DOHH2 (cell line): Measurements from ENCODE around the gene ANAPC16.

ENCODE experiments used
- H3F3A ChIP-seq: fragments of 200-600 bp; sonication (generic), shearing (Covaris generic); 2 replicates; pipeline ENCODE4 v1.6.0; 2016; ENCODE audit warnings: antibody characterized with exemption, mild to moderate bottlenecking; ENCODE audit not compliant: control insufficient read depth, insufficient read depth
- H3K27ac ChIP-seq: fragments of 200-600 bp; sonication (generic); 2 replicates; pipeline ENCODE4 v1.5.1; 2014; ENCODE audit warnings: low read depth, mild to moderate bottlenecking, low read length, moderate library complexity
- H3K27me3 ChIP-seq: fragments of 200-600 bp; sonication (generic); 2 replicates; pipeline ENCODE4 v1.6.1; 2014; ENCODE audit warnings: mild to moderate bottlenecking, low read length, mixed read lengths; ENCODE audit not compliant: control insufficient read depth
- H3K36me3 ChIP-seq: fragments of 200-600 bp; sonication (generic); 2 replicates; pipeline ENCODE4 v1.6.1; 2014; ENCODE audit warnings: mild to moderate bottlenecking, low read length, moderate library complexity, mixed read lengths; ENCODE audit not compliant: control insufficient read depth
- H3K4me1 ChIP-seq: fragments of 200-600 bp; sonication (generic); 2 replicates; pipeline ENCODE4 v1.6.1; 2014; ENCODE audit warnings: mild to moderate bottlenecking, low read length, mixed read lengths; ENCODE audit not compliant: control insufficient read depth
- H3K4me2 ChIP-seq: fragments of 200-600 bp; sonication (generic); 2 replicates; pipeline ENCODE4 v1.6.0; 2014; ENCODE audit warnings: mild to moderate bottlenecking, low read length, moderate library complexity
- H3K4me3 ChIP-seq: fragments of 200-600 bp; sonication (generic); 2 replicates; pipeline ENCODE4 v1.5.1; 2014; ENCODE audit warnings: mild to moderate bottlenecking, low read length, mixed read lengths
- H3K79me2 ChIP-seq: fragments of 200-600 bp; sonication (generic); 2 replicates; pipeline ENCODE4 v1.6.1; 2014; ENCODE audit warnings: mild to moderate bottlenecking, low read length, mixed read lengths; ENCODE audit not compliant: control insufficient read depth
- H3K9me2 ChIP-seq: fragments of 200-600 bp; sonication (generic); replicated peaks from 2 replicates; pipeline ENCODE4 v1.6.1; 2014; ENCODE audit warnings: mild to moderate bottlenecking, low read length, mixed read lengths; ENCODE audit not compliant: control insufficient read depth
- H3K9me3 ChIP-seq: fragments of 200-600 bp; sonication (generic); 2 replicates; pipeline ENCODE4 v1.6.1; 2014; ENCODE audit warnings: antibody characterized with exemption, low read length, mixed read lengths; ENCODE audit not compliant: control insufficient read depth, insufficient read depth
- H4K20me1 ChIP-seq: fragments of 200-600 bp; sonication (generic); 2 replicates; pipeline ENCODE4 v1.6.0; 2014; ENCODE audit warnings: low read depth, mild to moderate bottlenecking, antibody characterized with exemption, low read length, moderate library complexity; ENCODE audit not compliant: control insufficient read depth, insufficient read depth
- CTCF ChIP-seq: fragments of 200-600 bp; sonication (generic); IDR thresholded peaks from one replicate; pipeline ENCODE4 v1.5.1; 2014; ENCODE audit warnings: antibody characterized with exemption, mild to moderate bottlenecking, low read depth, low read length; ENCODE audit not compliant: poor library complexity, severe bottlenecking
- EZH2phosphoT487 ChIP-seq: fragments of 200-600 bp; sonication (generic); IDR thresholded peaks from 2 replicates; pipeline ENCODE4 v1.6.1; 2017; ENCODE audit warnings: borderline replicate concordance, mild to moderate bottlenecking, antibody characterized with exemption, low read length, moderate library complexity, mixed read lengths

Gene ANAPC16

GRCh38 chr10:72186258-72186981, 29.4 kb upstream of the ANAPC16 start:
- Histone ChIP-seq H3K9me3 (peaks cover 10% of the 10 kb centered on the region; the same call in 1 of the 2 replicates), H3F3A (0 out of 2 replicates have a peak, but pooled peaks cover 3% of the 10 kb centered on the region), H3K9me2 (no peaks in the 10 kb centered on the region), H3K27me3 (no peaks in the 10 kb centered on the region), H3K4me2 (peak overlapping the region; percentile 49), H3K36me3 (peaks cover 26% of the 10 kb centered on the region), H3K27ac (no peak overlapping the region), H3K4me1 (peaks cover 10% of the 10 kb centered on the region), H3K79me2 (no peaks in the 10 kb centered on the region), H4K20me1 (no peaks in the 10 kb centered on the region), H3K4me3 (no peak overlapping the region)
- TF ChIP-seq CTCF (no peak), EZH2phosphoT487 (no peak)

- TF ChIP-seq CTCF: no peak
- no peak for TF ChIP-seq EZH2phosphoT487
Measured at GRCh38 chr10:72186982-72187330, 28.9 kb upstream of the ANAPC16 start.

GRCh38 chr10:72194949-72195348, 20.9 kb upstream of the ANAPC16 start:
- Histone ChIP-seq H3K9me3 (no peaks in the 10 kb centered on the region), H3K27me3 (no peaks in the 10 kb centered on the region), H3K4me3 (no peak overlapping the region), H3K9me2 (no peaks in the 10 kb centered on the region), H3K36me3 (peaks cover 16% of the 10 kb centered on the region), H3K4me1 (no peaks in the 10 kb centered on the region), H3F3A (no peaks in the 10 kb centered on the region), H3K4me2 (no peak overlapping the region), H4K20me1 (no peaks in the 10 kb centered on the region), H3K27ac (no peak overlapping the region), H3K79me2 (no peaks in the 10 kb centered on the region)
- TF ChIP-seq EZH2phosphoT487: no peak
- no peak for TF ChIP-seq CTCF

More at GRCh38 chr10:72186982-72187330, 28.9 kb upstream of the ANAPC16 start:
- Histone ChIP-seq H3K4me3 (no peak overlapping the region), H3K27me3 (no peaks in the 10 kb centered on the region), H3K36me3 (peaks cover 24% of the 10 kb centered on the region), H3K9me2 (no peaks in the 10 kb centered on the region), H3K4me2 (peak overlapping the region; percentile 49), H3K27ac (no peak overlapping the region), H4K20me1 (no peaks in the 10 kb centered on the region), H3F3A (0 out of 2 replicates have a peak, but pooled peaks cover 3% of the 10 kb centered on the region), H3K9me3 (peaks cover 10% of the 10 kb centered on the region; the same call in 1 of the 2 replicates), H3K79me2 (no peaks in the 10 kb centered on the region), H3K4me1 (peaks cover 10% of the 10 kb centered on the region)
